Stimulated activated CD4-positive, alpha-beta T cell treated with anti-CD3 and anti-CD28 coated beads, Interleukin-2, amount 100 ng/mL, for 4 hours (primary cell): Measurements from ENCODE around the gene TEDC1.
A peak's percentile ranks its signal among the peaks of the same experiment; 100 is the strongest.

ENCODE experiments used
- DNase-seq: peaks from one replicate; pipeline ENCODE4 v3.0.0-alpha.2; 2020; ENCODE audit warnings: low read depth

TEDC1 gene

DNA sequence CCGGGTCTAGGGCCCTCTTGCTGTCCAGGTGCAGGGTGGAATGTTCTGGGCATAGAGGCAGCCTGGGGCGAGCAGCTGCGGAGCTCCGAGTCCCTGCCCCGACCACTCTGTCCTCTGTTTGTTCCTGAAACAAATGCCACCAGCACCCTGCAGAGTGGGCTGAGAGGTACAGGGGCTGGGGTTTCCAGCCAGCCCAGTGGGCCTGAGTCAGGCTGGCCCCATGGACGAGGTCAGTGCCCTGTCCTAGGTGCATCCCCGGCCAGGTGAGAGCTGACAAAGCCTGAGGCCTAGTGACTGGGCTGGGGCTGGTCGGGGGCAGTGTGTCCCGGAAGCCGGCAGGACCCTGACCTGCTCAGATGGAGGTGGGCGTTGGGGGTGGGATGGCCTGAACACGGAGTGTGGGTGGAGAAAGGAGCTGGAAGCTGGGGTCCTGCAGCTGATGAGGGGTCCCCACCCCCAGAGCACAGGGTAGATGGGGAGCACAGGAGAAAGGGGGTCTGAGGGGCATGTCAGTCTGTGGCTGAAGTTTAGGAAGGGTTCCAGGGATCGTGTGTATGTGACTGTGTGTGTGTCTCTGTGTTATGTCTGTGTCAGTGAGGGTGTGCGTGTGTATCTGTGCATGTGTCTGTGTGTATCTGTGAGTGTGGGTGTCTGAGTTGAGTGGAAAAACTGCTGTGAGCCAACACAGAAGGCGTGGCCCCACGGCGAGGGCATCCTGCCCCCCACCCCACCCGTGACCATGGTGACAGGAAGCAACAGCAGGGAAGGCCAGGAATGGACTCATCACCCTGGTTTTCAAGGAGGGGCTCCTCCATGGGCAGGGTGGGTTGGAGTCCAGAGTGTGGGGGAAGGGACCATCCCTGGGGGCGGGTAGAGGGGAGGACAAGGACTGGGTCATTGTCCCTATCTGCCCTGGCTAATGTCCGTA lies 6.7 kb upstream of the TEDC1 start:
- peak; percentile 66 for DNase-seq

DNA sequence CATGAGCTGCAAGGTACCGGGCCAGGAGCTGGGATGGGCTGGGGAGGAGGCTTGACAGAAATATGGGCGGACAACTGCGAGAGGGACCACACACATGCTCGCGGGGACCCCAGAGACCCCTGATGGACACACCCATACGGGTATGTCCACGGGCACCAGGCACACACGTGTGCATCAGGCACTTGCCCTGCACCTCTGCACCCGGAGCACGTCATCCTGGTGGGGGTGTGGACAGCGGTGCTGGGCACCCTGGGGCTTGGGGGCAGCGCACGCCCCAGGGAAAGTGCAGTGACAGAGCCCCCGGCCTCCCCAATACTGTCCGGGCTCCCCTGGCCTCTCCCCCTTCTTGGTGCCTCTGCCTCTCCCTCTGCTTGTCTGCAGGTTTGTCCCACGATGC lies 6.1 kb upstream of the TEDC1 start:
- no peak for DNase-seq

- no peak for DNase-seq
These were observed 5.3 kb upstream of the TEDC1 start for GRCh38 chr14:105485739-105486162.

DNA sequence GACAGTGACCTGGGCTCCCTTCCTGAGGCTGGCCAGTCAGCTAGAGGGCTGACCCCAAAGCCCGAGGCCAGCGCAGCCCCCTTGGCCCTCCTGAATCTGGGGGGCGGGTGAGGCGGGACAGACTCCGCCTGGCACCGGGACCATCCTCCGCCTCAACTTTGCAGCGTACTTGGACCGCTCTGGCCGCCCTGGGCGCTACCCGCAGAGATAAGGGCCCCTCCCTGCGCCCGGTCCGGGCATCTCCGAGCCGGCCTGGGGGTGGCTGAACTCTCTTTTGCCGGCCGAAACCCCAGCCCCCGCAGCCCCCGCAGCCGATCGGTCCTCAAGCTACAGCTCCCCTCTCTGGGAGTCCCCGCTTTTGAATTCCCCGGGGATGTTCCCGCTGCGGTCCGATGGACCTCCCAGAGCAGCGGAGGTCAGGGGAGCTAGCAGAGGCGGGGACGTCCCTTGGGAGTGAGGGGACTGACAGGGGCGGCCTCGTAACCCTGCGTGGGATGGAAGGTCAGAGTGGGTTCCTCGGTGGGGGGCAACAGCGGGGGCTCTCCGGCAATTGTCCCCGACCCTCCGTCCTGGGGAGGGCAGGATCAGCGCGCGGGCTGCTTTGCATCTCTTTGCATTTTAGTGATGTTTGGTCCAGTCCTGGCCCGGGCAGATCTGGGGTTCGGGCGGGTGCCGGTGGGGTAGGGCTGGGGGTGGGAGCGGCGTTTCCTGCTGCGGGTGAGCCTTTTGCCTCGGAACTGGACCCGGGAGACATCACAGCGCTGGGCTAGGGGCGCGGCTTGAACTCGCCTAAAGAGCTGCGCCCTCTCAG lies 4.7 kb upstream of the TEDC1 start, which contains the start of gene CRIP1:
TSS of gene CRIP1 (plus strand) at position 724 of the 811 bp plus-strand sequence. CDS start 374 bp downstream, outside the sequence.
- DNase-seq = no peak

DNA sequence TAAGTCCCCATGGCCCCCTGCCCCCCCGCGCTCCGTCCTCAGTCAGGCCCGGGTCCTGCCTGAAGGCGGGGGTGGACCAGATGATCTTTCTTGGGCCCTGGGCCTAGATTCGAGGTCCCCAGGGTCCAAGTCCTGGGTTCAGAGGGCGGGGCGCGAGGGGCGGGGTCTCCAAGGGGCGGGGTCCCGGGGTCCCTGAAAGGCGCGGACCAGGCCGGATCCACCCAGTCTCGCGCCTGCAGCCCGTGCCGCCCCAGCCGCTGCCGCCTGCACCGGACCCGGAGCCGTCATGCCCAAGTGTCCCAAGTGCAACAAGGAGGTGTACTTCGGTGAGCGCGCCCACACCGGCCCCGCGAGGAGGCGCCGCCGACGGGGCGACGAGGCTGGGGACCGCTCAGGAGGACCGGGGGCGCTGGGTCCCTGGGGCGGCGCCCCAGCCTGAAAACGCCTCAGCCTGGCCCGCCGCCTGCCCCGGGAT lies 4.0 kb upstream of the TEDC1 start:
- no peak for DNase-seq

DNA sequence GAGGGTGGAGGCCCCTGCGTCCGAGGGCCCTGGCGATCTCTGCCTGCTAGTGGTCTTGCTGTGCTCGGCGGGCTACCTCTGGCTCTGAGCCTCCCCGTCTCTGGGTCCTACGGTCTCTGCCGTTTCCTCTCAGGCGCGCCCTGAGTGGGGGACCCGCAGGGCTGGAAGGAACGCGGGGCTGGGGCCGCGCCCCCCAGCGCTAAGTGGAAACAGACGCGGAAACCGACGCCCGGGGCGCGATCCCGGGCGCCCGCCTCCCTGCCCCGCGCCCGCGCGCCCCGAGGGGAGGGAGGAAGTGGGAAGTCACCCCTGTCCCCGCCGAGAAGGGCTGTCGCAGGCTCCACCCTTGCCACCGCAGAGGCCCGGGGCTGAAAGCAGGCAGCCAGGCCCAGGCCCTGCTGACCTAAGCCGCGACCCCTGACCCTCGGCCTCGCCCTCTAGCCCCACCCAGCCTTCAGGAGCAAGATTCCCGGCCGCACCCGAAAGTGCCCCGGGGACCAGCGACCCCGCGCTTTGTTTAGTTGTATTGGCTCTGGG lies 3.5 kb upstream of the TEDC1 start:
- DNase-seq = no peak

GRCh38 chr14:105487986-105488777 lies 2.9 kb upstream of the TEDC1 start:
- DNase-seq = no peak

DNA sequence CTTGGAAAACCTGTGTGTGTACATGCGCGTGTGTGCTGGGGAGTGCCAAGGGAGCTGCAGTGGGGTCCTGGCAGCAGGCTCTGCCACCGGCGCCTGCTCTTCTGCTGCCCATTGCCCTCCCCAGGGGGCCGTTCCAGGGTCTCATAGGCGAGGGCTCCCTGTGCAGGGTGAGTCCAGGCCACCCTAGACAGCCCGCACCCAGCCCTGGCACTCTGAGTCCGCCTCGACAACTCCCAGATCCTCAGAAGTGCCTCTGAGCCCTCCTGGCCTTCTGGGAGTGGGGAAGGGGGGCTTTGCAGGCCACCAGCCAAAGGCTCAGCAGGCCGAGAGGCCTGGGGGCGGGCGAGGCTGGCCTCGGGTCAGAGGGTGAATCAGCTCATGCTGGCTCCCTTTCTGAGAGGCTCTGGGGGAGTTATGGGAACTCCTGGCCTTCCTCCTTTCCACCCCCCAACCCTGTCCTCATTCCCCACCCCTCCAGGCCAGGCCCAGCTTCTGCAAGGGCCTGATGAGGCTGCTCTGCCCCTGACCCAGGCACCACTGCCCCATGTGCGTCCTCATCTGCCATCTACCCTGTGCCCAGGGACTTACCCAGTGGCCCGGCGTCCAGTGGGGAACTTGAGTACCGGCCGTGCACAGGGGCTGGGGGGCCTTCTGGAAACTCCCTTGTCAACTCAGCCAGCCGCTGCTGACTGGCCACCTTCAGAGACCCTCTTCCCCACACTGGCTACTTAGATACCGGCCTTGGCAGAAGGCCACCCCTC lies 2.1 kb upstream of the TEDC1 start:
- no peak for DNase-seq

GRCh38 chr14:105489542-105490266 lies 1.3 kb upstream of the TEDC1 start:
- DNase-seq = peak; percentile 74

GRCh38 chr14:105490267-105490571 lies 827 bp upstream of the TEDC1 start:
- no peak for DNase-seq

DNA sequence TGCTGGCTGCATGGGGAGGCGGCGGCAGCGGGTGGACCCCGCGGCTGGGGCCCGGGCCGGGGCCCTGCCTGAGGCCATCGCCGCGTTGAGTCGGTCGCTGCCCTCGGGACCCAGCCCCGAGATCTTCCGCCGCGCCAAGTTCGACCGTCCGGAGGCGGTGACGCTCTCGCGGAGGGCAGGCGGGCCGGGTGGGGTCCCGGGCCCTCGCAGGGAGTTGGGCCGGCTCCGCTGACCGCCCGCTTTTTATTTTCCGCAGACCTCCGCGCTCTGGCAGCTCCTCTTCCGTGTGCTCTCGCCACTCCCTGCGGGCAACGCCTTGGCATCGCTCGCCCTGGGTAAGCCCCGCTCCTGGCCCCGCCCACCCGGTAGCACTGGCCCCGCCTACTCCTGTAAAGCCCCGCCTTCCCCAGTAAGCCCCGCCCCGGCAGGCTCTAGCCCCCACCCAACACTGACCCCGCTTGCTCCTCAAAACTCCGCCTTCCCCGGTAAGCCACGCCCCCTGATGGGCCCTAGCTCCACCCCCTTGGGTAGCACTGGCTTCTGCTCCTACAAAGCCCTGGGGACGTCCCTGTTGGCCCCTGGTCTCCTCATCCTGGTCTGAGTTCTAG lies 424 bp downstream of the TEDC1 start:
- peak; percentile 75 for DNase-seq

GRCh38 chr14:105492031-105492970 lies 1.3 kb downstream of the TEDC1 start:
- DNase-seq = no peak

GRCh38 chr14:105492971-105493871 lies 2.2 kb downstream of the TEDC1 start:
- DNase-seq = no peak

- no peak for DNase-seq
These were observed 3.0 kb downstream of the TEDC1 start for GRCh38 chr14:105493921-105494605.

- no peak for DNase-seq
These were observed 3.5 kb downstream of the TEDC1 start for GRCh38 chr14:105494606-105494929.

DNA sequence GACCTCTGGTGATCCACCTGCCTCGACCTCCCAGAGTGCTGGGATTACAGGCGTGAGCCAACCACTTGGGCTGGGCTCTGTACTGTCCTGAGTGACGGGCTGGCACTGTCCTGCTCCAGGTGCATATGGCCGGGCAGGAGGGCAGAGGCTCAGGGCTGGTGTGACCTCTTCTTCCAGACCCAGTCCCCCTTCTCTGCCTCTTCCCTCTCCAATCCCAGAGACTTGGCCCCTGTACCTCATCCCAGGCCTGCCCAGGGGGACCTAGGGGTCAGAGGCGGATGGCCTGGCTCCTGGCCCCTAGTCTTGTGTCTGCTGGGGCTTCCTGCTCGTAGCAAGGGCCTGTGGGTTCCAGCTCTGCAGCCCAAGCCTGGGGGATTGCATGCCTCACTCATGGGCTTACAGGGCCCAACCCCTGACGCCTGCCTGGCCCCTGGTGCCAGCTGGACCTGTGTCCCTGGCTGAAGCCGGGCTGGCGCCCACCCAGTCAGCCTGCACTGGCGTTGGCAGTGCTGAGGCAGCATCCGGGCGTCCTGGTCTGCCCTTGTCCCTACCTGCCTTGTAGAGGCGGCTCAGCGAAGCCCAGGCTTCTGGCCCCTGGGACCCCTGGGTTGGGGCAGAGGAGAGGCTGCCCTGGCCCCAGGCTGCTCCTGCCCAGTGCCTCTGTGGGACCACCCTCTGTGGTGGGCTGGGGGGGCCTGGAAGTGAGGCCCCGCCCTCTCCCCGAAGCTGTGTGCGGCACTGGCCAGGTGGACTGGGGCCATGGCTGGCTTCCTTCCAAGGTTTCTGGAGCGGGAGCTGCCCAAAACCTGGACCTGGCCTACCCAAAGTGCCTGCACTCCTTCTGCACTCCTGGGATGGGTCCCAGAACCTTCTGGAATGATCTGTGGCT lies 4.3 kb downstream of the TEDC1 start:
- DNase-seq = no peak
